Caco-2 (cell line): ENCODE data around the gene HIVEP1. TPM values are rescaled to one million over a fixed set of nuclear protein-coding genes. Genes with fewer than 3 reads are reported as not detected.

Experiments
- BruUV-seq: library from RNA; stranded (reverse); fragments of 400-500 nt; replicated peaks from 2 replicates; lab custom pipeline; 2021; lab: Mats Ljungman, UMichigan
- CTCF ChIA-PET: fragments of 300-600 bp; sonication (Branson Sonifier 250); formaldehyde crosslinking; loops from one replicate; lab custom pipeline; 2022; ENCODE audit warnings: antibody characterized with exemption; lab: Charles Lee
- POLR2A ChIA-PET: fragments of 300-600 bp; sonication (Branson Sonifier 250); formaldehyde crosslinking; loops from one replicate; lab custom pipeline; 2022; ENCODE audit warnings: antibody characterized with exemption; lab: Charles Lee
- DNase-seq, 2 experiments: peaks; one replicate each; pipeline versions ENCODE4 v3.0.0 to v3.0.0-alpha.2; 2020 to 2022
- H3K27me3 ChIP-seq: replicated peaks from 2 replicates; pipeline ENCODE4 v1.6.0; 2011; ENCODE audit warnings: low read length; ENCODE audit not compliant: control insufficient read depth, insufficient read depth
- H3K36me3 ChIP-seq: 2 replicates; pipeline ENCODE4 v1.5.1; 2011; ENCODE audit warnings: low read length; ENCODE audit not compliant: control insufficient read depth, insufficient read depth
- H3K4me1 ChIP-seq: fragments of 250-450 bp; sonication (Bioruptor Pico); 2 replicates; pipeline ENCODE4 v1.5.1; 2020; ENCODE audit warnings: mild to moderate bottlenecking
- H3K4me3 ChIP-seq: 2 replicates; pipeline ENCODE4 v1.5.1; 2011; ENCODE audit warnings: low read depth, mild to moderate bottlenecking, control low read depth, low read length
- H3K9me3 ChIP-seq: fragments of 250-450 bp; sonication (Bioruptor Pico); 2 replicates; pipeline ENCODE4 v1.5.1; 2020; ENCODE audit warnings: mild to moderate bottlenecking, moderate library complexity
- H3K27ac Mint-ChIP-seq: one replicate; pipeline ENCODE4 v1.8.0; 2022; ENCODE audit warnings: mixed read lengths; ENCODE audit not compliant: unreplicated experiment
- H3K27me3 Mint-ChIP-seq: one replicate; pipeline ENCODE4 v1.8.0; 2022; ENCODE audit warnings: mixed read lengths; ENCODE audit not compliant: insufficient read depth, unreplicated experiment
- H3K36me3 Mint-ChIP-seq: one replicate; pipeline ENCODE4 v1.8.0; 2022; ENCODE audit warnings: mild to moderate bottlenecking, mixed read lengths; ENCODE audit not compliant: insufficient read depth, unreplicated experiment
- H3K4me1 Mint-ChIP-seq: one replicate; pipeline ENCODE4 v1.8.0; 2022; ENCODE audit warnings: low read depth, mixed read lengths; ENCODE audit not compliant: unreplicated experiment
- H3K4me3 Mint-ChIP-seq: one replicate; pipeline ENCODE4 v1.8.0; 2022; ENCODE audit warnings: mild to moderate bottlenecking, moderate library complexity, mixed read lengths; ENCODE audit not compliant: unreplicated experiment
- H3K9me3 Mint-ChIP-seq: one replicate; pipeline ENCODE4 v1.8.0; 2022; ENCODE audit warnings: mixed read lengths; ENCODE audit not compliant: unreplicated experiment
- intact Hi-C: fragments of 100-400 bp; cut with micrococcal nuclease; formaldehyde crosslinking; loops from one replicate; pipeline ENCODE4 v1.10.0; 2022; ENCODE audit not compliant: unreplicated experiment
- total RNA-seq: library from RNA; stranded (reverse); gene quantifications from 2 replicates; pipeline ENCODE4 v1.2.3, GENCODE V29; 2022
- TF ChIP-seq, protein P1 (sequence below), 2 experiments: fragments of 200-600 bp in 1 of 2; IDR thresholded peaks; 1 replicate in 1 of 2; 2 replicates in 1 of 2; pipeline versions ENCODE4 v1.5.1 to v1.8.0; 2011 to 2022; ENCODE audit warnings: antibody characterized with exemption in 1 of 2, control low read depth in 1 of 2, inconsistent platforms in 1 of 2, low read depth in 1 of 2, low read length in 1 of 2, mild to moderate bottlenecking in 1 of 2, moderate library complexity in 1 of 2; ENCODE audit not compliant: insufficient read depth in 1 of 2, severe bottlenecking in 1 of 2, unreplicated experiment in 1 of 2

The HIVEP1 gene
- total RNA-seq, 1 experiment from 2014 or later = 22.8 TPM

DNA sequence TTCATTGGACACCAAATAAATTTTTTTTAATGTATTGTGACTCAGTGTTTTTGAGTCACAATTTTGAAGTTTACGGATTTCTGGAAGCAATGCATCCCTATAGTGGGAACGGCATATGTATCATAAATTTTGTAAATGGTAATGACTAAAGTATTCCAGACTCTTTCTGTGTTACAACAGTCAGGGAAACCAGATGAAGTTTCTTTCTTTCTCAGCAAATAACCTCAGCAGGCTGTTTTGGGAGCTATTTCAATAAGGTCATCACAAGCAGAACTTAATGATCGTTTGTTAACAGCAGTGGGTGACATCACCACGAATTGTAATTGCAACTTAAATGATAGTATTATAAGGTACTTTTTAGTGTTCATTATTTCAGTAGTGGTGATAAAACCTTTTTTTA is 52.0 kb downstream of the HIVEP1 start:
- Mint-ChIP-seq H3K4me1 (no peaks in the 10 kb centered on the region), H3K27ac (no peak overlapping the region), H3K27me3 (no peaks in the 10 kb centered on the region), H3K36me3 (no peaks in the 10 kb centered on the region), H3K4me3 (no peak overlapping the region), H3K9me3 (no peaks in the 10 kb centered on the region)
- no peaks in the 10 kb centered on the region for H3K9me3 ChIP-seq
- no TSS peak for BruUV-seq
- no peaks in the 10 kb centered on the region; the same call in 1 of the 2 replicates for H3K36me3 ChIP-seq
- ChIA-PET CTCF (no interaction called here), POLR2A (no interaction called here)
- H3K4me1 ChIP-seq = no peaks in the 10 kb centered on the region
- TF ChIP-seq, protein P1, sequence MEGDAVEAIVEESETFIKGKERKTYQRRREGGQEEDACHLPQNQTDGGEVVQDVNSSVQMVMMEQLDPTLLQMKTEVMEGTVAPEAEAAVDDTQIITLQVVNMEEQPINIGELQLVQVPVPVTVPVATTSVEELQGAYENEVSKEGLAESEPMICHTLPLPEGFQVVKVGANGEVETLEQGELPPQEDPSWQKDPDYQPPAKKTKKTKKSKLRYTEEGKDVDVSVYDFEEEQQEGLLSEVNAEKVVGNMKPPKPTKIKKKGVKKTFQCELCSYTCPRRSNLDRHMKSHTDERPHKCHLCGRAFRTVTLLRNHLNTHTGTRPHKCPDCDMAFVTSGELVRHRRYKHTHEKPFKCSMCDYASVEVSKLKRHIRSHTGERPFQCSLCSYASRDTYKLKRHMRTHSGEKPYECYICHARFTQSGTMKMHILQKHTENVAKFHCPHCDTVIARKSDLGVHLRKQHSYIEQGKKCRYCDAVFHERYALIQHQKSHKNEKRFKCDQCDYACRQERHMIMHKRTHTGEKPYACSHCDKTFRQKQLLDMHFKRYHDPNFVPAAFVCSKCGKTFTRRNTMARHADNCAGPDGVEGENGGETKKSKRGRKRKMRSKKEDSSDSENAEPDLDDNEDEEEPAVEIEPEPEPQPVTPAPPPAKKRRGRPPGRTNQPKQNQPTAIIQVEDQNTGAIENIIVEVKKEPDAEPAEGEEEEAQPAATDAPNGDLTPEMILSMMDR (IDR thresholded peaks at IDR 0.05; ENCODE audit: insufficient read depth in 1 of 2, low read depth in 1 of 2, low read length in 1 of 2, severe bottlenecking in 1 of 2, unreplicated experiment in 1 of 2) = no peak
- intact Hi-C loops = no loop called here
- H3K4me3 ChIP-seq = no peak overlapping the region
- DNase-seq = no peak
- no peaks in the 10 kb centered on the region for H3K27me3 ChIP-seq

DNA sequence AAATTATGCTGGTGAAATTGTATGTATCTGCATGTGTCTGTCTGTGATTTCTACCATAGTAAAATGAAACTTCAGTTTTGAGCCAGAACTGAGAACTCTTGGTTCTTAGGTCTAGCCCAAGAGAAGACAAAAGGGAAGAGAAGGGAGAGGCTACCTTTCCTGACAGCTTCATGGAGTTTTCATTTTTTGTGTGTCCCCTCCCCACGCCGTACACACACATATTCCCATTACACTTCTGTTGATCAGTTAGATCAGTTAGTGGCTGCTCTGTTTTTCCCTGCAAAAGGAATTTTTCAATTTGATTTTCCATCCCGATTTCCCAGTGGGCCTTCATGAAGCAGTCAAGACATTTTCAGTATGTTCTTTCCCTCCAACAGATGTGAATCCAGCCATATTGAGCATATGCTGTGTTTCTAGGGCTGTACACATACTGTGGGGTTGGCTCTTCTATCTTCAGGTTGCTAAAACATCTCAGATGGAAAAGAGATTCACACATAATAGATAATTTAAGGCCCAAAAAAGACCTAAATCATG is 52.5 kb downstream of the HIVEP1 start:
- Mint-ChIP-seq H3K27ac (no peak overlapping the region), H3K9me3 (no peaks in the 10 kb centered on the region), H3K4me1 (no peaks in the 10 kb centered on the region), H3K27me3 (no peaks in the 10 kb centered on the region), H3K4me3 (no peak overlapping the region), H3K36me3 (no peaks in the 10 kb centered on the region)
- H3K27me3 ChIP-seq = no peaks in the 10 kb centered on the region
- BruUV-seq = no TSS peak
- intact Hi-C loops = no loop called here
- CTCF ChIA-PET = no interaction called here
- H3K4me1 ChIP-seq = no peaks in the 10 kb centered on the region
- POLR2A ChIA-PET = no interaction called here
- H3K4me3 ChIP-seq = no peak overlapping the region
- H3K9me3 ChIP-seq = no peaks in the 10 kb centered on the region
- DNase-seq = no peak
- no peaks in the 10 kb centered on the region; the same call in 1 of the 2 replicates for H3K36me3 ChIP-seq
- TF ChIP-seq, protein P1 (IDR thresholded peaks at IDR 0.05; ENCODE audit: insufficient read depth in 1 of 2, low read depth in 1 of 2, low read length in 1 of 2, severe bottlenecking in 1 of 2, unreplicated experiment in 1 of 2) = no peak

GRCh38 chr6:12065321-12066140 is 53.4 kb downstream of the HIVEP1 start:
- no peak overlapping the region for H3K27ac Mint-ChIP-seq
- no peaks in the 10 kb centered on the region for H3K9me3 Mint-ChIP-seq
- Histone ChIP-seq H3K4me1 (no peaks in the 10 kb centered on the region), H3K9me3 (no peaks in the 10 kb centered on the region), H3K27me3 (no peaks in the 10 kb centered on the region), H3K4me3 (no peak overlapping the region), H3K36me3 (no peaks in the 10 kb centered on the region; the same call in 1 of the 2 replicates)
- TF ChIP-seq, protein P1 (IDR thresholded peaks at IDR 0.05; ENCODE audit: insufficient read depth in 1 of 2, low read depth in 1 of 2, low read length in 1 of 2, severe bottlenecking in 1 of 2, unreplicated experiment in 1 of 2) = no peak
- BruUV-seq = no TSS peak
- ChIA-PET POLR2A (no interaction called here), CTCF (no interaction called here)
- intact Hi-C loops = no loop called here
- DNase-seq = no peak
- no peaks in the 10 kb centered on the region for H3K36me3 Mint-ChIP-seq
- H3K4me1 Mint-ChIP-seq = no peaks in the 10 kb centered on the region
- no peaks in the 10 kb centered on the region for H3K27me3 Mint-ChIP-seq
- H3K4me3 Mint-ChIP-seq = no peak overlapping the region
